LNCaP clone FGC (cell line): ENCODE measurements around the gene LRRC23.
"Not testable (repeated sequence)": the region's sequence is repeated elsewhere in the genome, so short reads cannot be mapped to it uniquely, and the experiment has no call there.

Source experiments
- DNase-seq: peaks from one replicate; pipeline ENCODE4 v3.0.0-alpha.2; 2011; ENCODE audit warnings: low read depth
- H3K4me3 ChIP-seq: 2 replicates; pipeline ENCODE4 v1.5.1; 2011; ENCODE audit warnings: mild to moderate bottlenecking, low read depth, low read length, control low read depth
- CTCF ChIP-seq: IDR thresholded peaks from 2 replicates; pipeline ENCODE4 v1.5.1; 2012; ENCODE audit warnings: mild to moderate bottlenecking; ENCODE audit not compliant: control insufficient read depth, insufficient read depth; ENCODE audit errors: extremely low read depth

Gene LRRC23

DNA sequence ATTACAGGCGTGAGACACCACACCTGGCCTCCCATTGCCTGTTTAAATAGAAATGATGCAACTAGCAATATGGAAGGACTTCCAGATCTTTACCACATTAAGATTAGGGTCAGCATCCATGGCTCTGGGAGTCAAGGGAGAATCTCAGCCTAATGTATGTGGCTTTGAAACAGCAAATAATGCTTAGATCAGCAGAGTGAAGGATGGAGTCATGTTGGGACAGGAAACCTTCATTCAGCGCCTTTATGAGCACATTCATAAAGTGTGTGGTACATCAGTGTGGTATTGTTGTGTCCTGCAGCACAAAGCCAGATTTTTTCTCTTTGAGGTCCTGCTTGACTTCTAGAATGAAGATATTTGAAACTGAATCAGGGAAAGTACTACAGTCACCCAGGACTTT is 16.3 kb upstream of the LRRC23 start:
- H3K4me3 ChIP-seq = no peak overlapping the region
- DNase-seq = no peak
- no peak for TF ChIP-seq CTCF

GRCh38 chr12:6888794-6889193 is 15.8 kb upstream of the LRRC23 start:
- not testable (repeated sequence) for DNase-seq, H3K4me3 ChIP-seq

DNA sequence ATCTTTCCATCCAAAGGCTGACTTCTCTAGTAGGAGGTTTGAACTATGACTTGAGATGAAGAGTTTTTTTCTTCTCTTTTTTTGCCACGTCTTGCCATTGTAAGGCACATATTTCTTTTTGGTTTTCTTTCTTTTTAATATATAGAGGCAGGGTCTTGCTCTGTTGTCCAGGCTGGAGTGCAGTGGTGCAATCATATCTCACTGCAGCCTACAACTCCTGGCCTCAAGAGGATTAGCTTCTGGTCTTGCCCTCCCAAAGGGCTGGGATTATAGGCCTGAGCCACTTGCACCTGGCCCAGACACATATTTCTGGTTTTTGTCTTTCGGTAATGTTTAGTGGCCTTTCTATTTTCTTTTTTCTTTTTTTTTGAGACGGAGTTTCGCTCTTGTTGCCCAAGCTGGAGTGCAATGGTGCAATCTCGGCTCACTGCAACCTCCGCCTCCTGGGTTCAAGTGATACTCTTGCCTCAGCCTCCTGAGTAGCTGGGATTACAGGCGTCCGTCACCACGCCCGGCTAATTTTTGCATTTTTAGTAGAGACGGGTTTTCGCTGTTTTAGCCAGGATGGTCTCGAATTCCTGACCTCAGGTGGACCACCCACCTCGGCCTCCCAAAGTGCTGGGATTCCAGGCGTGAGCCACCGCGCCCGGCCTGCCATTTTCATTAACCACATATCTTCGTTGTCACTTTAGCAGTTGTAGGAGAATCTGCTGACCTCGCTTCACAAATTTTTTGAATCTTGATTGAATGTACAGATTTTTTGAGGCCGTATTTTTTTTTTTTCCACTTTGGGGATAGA is 14.6 kb upstream of the LRRC23 start:
- peak overlapping the region; percentile 35 for H3K4me3 ChIP-seq
- not testable (repeated sequence) for DNase-seq

DNA sequence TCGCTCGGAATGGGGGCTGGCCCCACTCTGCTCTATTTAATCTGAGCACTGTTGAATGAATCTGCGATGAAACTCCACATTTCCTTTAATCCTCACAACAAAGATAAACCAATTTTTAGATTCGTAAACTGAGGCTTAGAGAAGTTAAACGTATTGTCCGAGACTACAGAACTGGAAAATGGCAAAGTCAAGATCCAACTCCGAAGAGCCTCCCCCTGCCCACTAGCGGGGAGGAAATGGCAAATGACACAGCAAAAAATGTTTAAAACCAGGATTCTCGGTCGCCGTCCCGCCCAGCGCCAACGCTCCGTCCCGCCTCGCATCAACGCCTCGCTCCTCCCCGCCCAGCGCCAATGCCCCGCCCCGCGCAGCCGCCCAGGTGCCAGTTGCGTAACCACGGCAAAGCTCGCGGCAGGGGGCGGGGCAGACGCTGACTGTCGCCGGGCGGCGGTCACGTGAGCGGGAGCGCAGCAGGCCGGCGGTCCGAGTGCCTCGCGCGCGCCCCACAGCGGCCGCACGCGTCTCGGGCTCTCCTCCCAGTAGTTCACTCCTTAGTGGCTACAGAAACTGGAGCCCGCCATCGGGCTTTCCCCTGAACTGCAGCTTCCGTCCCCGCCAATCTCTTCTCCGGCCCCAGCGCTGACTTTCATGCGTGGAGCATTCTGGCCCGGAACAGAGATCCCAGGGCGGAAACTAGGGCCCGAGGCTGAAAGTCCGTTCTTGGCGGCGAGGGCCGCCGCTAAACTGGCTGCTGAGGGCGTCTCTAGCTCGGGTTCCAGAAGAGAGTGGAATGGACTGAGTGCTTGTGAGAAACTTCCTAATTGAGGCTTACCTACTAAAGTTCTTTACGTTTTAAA is 13.6 kb upstream of the LRRC23 start:
- DNase-seq = peak; percentile 76
- peak overlapping the region; percentile 48 for H3K4me3 ChIP-seq
- TF ChIP-seq CTCF = peak; percentile 84

DNA sequence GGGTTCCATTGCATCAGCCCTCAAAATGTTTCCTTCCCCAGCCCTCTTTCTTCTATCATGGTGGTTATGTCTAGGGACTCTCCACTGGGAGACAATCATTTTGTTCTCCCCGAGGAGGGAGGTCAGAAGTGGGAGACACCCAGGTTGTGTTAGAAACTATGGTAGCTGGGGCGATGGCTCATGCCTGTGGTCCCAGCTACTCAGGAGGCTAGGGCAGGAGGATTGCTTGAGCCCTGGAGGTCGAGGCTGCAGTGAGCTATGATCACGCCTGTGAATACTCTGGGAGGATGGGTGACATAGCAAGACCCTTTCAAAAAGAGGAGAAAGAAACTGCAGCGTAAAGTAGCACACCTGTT is 13.0 kb upstream of the LRRC23 start:
- H3K4me3 ChIP-seq = peak overlapping the region; percentile 48
- DNase-seq = no peak
- no peak for TF ChIP-seq CTCF

- DNase-seq, H3K4me3 ChIP-seq: not testable (repeated sequence)
Measured at GRCh38 chr12:6892683-6893082, 11.9 kb upstream of the LRRC23 start.

DNA sequence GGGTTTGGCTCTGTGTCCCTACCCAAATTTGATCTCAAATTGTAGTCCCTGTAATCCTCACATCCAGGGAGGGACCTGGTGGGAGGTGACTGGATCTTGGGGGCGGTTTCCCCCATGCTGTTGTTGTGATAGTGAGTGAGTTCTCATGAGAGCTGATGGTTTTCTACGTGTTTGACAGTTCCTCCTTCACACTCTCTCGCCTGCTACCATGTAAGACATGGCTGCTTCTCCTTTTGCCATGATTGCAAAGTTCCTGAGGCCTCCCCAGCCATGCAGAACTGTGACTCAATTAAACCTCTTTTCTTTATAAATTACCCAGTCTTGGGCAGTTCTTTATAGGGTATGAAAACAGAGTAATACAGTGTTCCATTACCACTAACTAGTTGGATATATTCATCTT is 10.3 kb upstream of the LRRC23 start:
- no peak for TF ChIP-seq CTCF
- H3K4me3 ChIP-seq = no peak overlapping the region
- no peak for DNase-seq

- TF ChIP-seq CTCF = no peak
- no peak overlapping the region for H3K4me3 ChIP-seq
- DNase-seq = no peak
Measured at GRCh38 chr12:6896846-6897435, 7.7 kb upstream of the LRRC23 start.
